H9 (cell line): Measurements from ENCODE around the gene KAT8. TPM values are rescaled to one million over a fixed set of nuclear protein-coding genes. Genes with fewer than 3 reads are reported as not detected.
A peak's percentile ranks its signal among the peaks of the same experiment; 100 is the strongest.

Experiments
- DNase-seq: peaks from one replicate; pipeline ENCODE4 v3.0.0-alpha.2; 2017
- H2AFZ ChIP-seq: one replicate; pipeline ENCODE4 v1.6.1; 2013; ENCODE audit warnings: mild to moderate bottlenecking, low read length, control low read depth, moderate library complexity
- H2AK5ac ChIP-seq: 2 replicates; pipeline ENCODE4 v1.6.1; 2013; ENCODE audit warnings: low read length, control low read depth, mixed read lengths; ENCODE audit not compliant: insufficient read length
- H2BK120ac ChIP-seq: one replicate; pipeline ENCODE4 v1.6.1; 2013; ENCODE audit warnings: low read depth, mild to moderate bottlenecking, low read length, control low read depth, inconsistent platforms; ENCODE audit not compliant: poor library complexity, severe bottlenecking
- H2BK12ac ChIP-seq: 2 replicates; pipeline ENCODE4 v1.6.1; 2013; ENCODE audit warnings: low read length, control low read depth, mixed read lengths, low read depth; ENCODE audit not compliant: insufficient read length
- H2BK15ac ChIP-seq: 2 replicates; pipeline ENCODE4 v1.6.1; 2013; ENCODE audit warnings: low read depth, low read length, control low read depth
- H2BK20ac ChIP-seq: one replicate; pipeline ENCODE4 v1.6.1; 2013; ENCODE audit warnings: low read depth, mild to moderate bottlenecking, low read length, control low read depth, inconsistent platforms; ENCODE audit not compliant: poor library complexity, severe bottlenecking
- H2BK5ac ChIP-seq: 2 replicates; pipeline ENCODE4 v1.6.1; 2013; ENCODE audit warnings: low read length, control low read depth, mixed read lengths; ENCODE audit not compliant: insufficient read length
- H3K14ac ChIP-seq: 2 replicates; pipeline ENCODE4 v1.6.1; 2013; ENCODE audit warnings: low read length, control low read depth; ENCODE audit not compliant: insufficient read depth
- H3K18ac ChIP-seq: 2 replicates; pipeline ENCODE4 v1.6.1; 2013; ENCODE audit warnings: low read depth, mild to moderate bottlenecking, mixed read lengths, low read length, control low read depth; ENCODE audit not compliant: insufficient read length
- H3K23ac ChIP-seq: 2 replicates; pipeline ENCODE4 v1.6.1; 2013; ENCODE audit warnings: low read length, control low read depth, mixed read lengths, low read depth; ENCODE audit not compliant: insufficient read length
- H3K23me2 ChIP-seq: 2 replicates; pipeline ENCODE4 v1.6.1; 2013; ENCODE audit warnings: low read depth, mild to moderate bottlenecking, mixed read lengths, low read length, control low read depth; ENCODE audit not compliant: insufficient read length, poor library complexity, severe bottlenecking
- H3K27ac ChIP-seq: 2 replicates; pipeline ENCODE4 v1.5.1; 2013; ENCODE audit warnings: low read length, control low read depth, mixed read lengths, low read depth; ENCODE audit not compliant: insufficient read length
- H3K27me3 ChIP-seq: 2 replicates; pipeline ENCODE4 v1.6.1; 2013; ENCODE audit warnings: low read length, control low read depth, inconsistent platforms; ENCODE audit not compliant: insufficient read depth
- H3K4ac ChIP-seq: 2 replicates; pipeline ENCODE4 v1.6.1; 2013; ENCODE audit warnings: low read depth, mild to moderate bottlenecking, control low read depth, inconsistent platforms, low read length, moderate library complexity
- H3K4me1 ChIP-seq: 2 replicates; pipeline ENCODE4 v1.6.1; 2013; ENCODE audit warnings: low read length, control low read depth, inconsistent platforms; ENCODE audit not compliant: insufficient read depth
- H3K4me2 ChIP-seq: 2 replicates; pipeline ENCODE4 v1.6.1; 2013; ENCODE audit warnings: low read length, control low read depth, mixed read lengths; ENCODE audit not compliant: insufficient read length, insufficient read depth
- H3K56ac ChIP-seq: 2 replicates; pipeline ENCODE4 v1.6.1; 2013; ENCODE audit warnings: low read depth, mild to moderate bottlenecking, mixed read lengths, low read length, control low read depth; ENCODE audit not compliant: insufficient read length
- H3K79me1 ChIP-seq: 2 replicates; pipeline ENCODE4 v1.6.1; 2013; ENCODE audit warnings: low read depth, mild to moderate bottlenecking, moderate library complexity, low read length, control low read depth, inconsistent platforms; ENCODE audit not compliant: insufficient read depth, poor library complexity, severe bottlenecking
- H3K79me2 ChIP-seq: 2 replicates; pipeline ENCODE4 v1.6.1; 2013; ENCODE audit warnings: low read length, control low read depth, inconsistent platforms; ENCODE audit not compliant: insufficient read depth
- H3K9ac ChIP-seq: 2 replicates; pipeline ENCODE4 v1.6.1; 2013; ENCODE audit warnings: low read length, control low read depth, mixed read lengths; ENCODE audit not compliant: insufficient read length; ENCODE audit errors: extremely low read depth
- H3K9me3 ChIP-seq: one replicate; pipeline ENCODE4 v1.6.1; 2013; ENCODE audit warnings: low read depth, low read length, inconsistent platforms; ENCODE audit not compliant: control insufficient read depth
- H3T11ph ChIP-seq: one replicate; pipeline ENCODE4 v1.6.1; 2013; ENCODE audit warnings: mild to moderate bottlenecking, low read length, control low read depth, inconsistent platforms
- H4K20me1 ChIP-seq: one replicate; pipeline ENCODE4 v1.6.1; 2013; ENCODE audit not compliant: control insufficient read depth, insufficient read length, insufficient read depth
- H4K5ac ChIP-seq: 2 replicates; pipeline ENCODE4 v1.6.1; 2013; ENCODE audit warnings: low read depth, mild to moderate bottlenecking, mixed read lengths, low read length, control low read depth; ENCODE audit not compliant: insufficient read length
- H4K8ac ChIP-seq: replicated peaks from 2 replicates; pipeline ENCODE4 v1.6.1; 2013; ENCODE audit warnings: low read length, control low read depth, mixed read lengths, low read depth; ENCODE audit not compliant: insufficient read length
- H4K91ac ChIP-seq: 2 replicates; pipeline ENCODE4 v1.6.1; 2013; ENCODE audit warnings: low read depth, mild to moderate bottlenecking, moderate library complexity, mixed read lengths, low read length, control low read depth; ENCODE audit not compliant: insufficient read length
- H3K27ac Mint-ChIP-seq, 3 experiments: 2 replicates in 2 of 3; 3 replicates in 1 of 3; pipeline ENCODE4 v1.8.0; 2020 to 2021; ENCODE audit warnings: mixed read lengths in 3 of 3, mild to moderate bottlenecking in 1 of 3, moderate library complexity in 1 of 3
- H3K27me3 Mint-ChIP-seq: 2 replicates; pipeline ENCODE4 v1.8.0; 2021; ENCODE audit warnings: low read depth, mild to moderate bottlenecking, moderate library complexity, mixed read lengths
- H3K36me3 Mint-ChIP-seq, 3 experiments: 2 replicates in 2 of 3; 3 replicates in 1 of 3; pipeline ENCODE4 v1.8.0; 2020 to 2021; ENCODE audit warnings: low read depth in 3 of 3, mixed read lengths in 3 of 3; ENCODE audit not compliant: insufficient read depth in 1 of 3
- H3K4me1 Mint-ChIP-seq, 2 experiments: 2 replicates each; pipeline ENCODE4 v1.8.0; 2020; ENCODE audit warnings: mixed read lengths in 2 of 2
- H3K4me3 Mint-ChIP-seq, 2 experiments: 2 replicates in 1 of 2; 3 replicates in 1 of 2; pipeline ENCODE4 v1.8.0; 2020 to 2021; ENCODE audit warnings: mild to moderate bottlenecking in 2 of 2, mixed read lengths in 2 of 2, moderate library complexity in 1 of 2
- H3K9me3 Mint-ChIP-seq, 2 experiments: 2 replicates in 1 of 2; 3 replicates in 1 of 2; pipeline ENCODE4 v1.8.0; 2020; ENCODE audit warnings: mild to moderate bottlenecking in 2 of 2, mixed read lengths in 2 of 2, moderate library complexity in 1 of 2
- WGBS: extraction: QIAGEN DNeasy Blood & Tissue Kit; methylation state at CpG from one replicate; pipeline ENCODE4 v1.1.7; 2013; ENCODE audit warnings: missing lambda C conversion rate, low lambda C conversion rate, mixed read lengths; ENCODE audit not compliant: insufficient read length; ENCODE audit errors: extremely low coverage; 5-methylcytosine and 5-hydroxymethylcytosine counted together
- total RNA-seq: library from RNA; stranded (reverse); gene quantifications from 2 replicates; pipeline ENCODE4 v1.2.1, GENCODE V29; 2021
- TF ChIP-seq, protein P1 (sequence below): fragments of 200-600 bp; sonication (generic); conservative IDR thresholded peaks from 3 replicates; pipeline ENCODE4 v1.8.0; 2021; ENCODE audit warnings: antibody characterized with exemption, mild to moderate bottlenecking

The KAT8 gene
- total RNA-seq, 1 experiment from 2014 or later: 52.1 TPM

DNA sequence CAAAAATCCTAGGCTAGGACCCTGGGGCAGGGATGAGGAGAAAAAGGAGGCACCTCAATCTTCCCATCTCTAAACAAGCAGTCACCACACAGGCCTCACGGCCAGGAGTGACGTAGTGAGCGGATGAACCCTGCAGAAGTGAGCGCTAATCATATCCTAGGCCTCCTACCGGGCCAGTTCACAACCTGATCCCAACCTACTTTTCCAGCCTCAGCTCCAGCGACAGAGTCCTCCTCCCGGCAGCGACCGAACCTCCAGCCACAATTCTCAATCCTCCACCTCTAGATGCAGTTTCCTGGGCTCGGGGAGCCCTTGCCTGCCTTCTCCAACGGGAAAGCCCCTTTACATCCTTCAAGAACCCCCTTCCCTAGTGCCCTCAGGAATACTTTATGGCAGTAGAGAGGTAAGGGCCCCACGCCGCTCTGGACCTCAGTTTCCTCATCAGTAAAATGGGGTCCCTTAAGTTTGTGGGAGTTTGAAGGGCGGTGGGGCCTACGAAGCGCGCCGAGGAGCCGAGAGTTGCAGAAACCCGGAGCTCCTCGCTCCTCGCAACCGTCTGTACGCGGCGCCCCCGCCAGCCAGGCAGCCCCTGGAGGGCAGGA is 44.8 kb upstream of the KAT8 start:
- H2AK5ac ChIP-seq: no peak overlapping the region
- peaks cover 7 to 16% (median 16%) of the 10 kb centered on the region in 3 experiments; a peak in 6 of 7 replicates for H3K36me3 Mint-ChIP-seq
- peaks cover 11% of the 10 kb centered on the region for H3K79me1 ChIP-seq
- H4K20me1 ChIP-seq: no peaks in the 10 kb centered on the region
- no peaks in the 10 kb centered on the region for H3K4me1 ChIP-seq
- H2BK5ac ChIP-seq: peak overlapping the region; percentile 87
- no peak overlapping the region for H3K27ac ChIP-seq
- H4K5ac ChIP-seq: peak overlapping the region; percentile 78
- no peak overlapping the region for H2BK15ac ChIP-seq
- TF ChIP-seq, protein P1, sequence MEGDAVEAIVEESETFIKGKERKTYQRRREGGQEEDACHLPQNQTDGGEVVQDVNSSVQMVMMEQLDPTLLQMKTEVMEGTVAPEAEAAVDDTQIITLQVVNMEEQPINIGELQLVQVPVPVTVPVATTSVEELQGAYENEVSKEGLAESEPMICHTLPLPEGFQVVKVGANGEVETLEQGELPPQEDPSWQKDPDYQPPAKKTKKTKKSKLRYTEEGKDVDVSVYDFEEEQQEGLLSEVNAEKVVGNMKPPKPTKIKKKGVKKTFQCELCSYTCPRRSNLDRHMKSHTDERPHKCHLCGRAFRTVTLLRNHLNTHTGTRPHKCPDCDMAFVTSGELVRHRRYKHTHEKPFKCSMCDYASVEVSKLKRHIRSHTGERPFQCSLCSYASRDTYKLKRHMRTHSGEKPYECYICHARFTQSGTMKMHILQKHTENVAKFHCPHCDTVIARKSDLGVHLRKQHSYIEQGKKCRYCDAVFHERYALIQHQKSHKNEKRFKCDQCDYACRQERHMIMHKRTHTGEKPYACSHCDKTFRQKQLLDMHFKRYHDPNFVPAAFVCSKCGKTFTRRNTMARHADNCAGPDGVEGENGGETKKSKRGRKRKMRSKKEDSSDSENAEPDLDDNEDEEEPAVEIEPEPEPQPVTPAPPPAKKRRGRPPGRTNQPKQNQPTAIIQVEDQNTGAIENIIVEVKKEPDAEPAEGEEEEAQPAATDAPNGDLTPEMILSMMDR: no peak
- H3K4me2 ChIP-seq: peak overlapping the region; percentile 89
- H4K8ac ChIP-seq: peak overlapping the region; percentile 64
- H3K23me2 ChIP-seq: peaks cover 9% of the 10 kb centered on the region
- peaks cover 23% of the 10 kb centered on the region; the same call in 1 of the 2 replicates for H3K79me2 ChIP-seq
- H3T11ph ChIP-seq: peak overlapping the region; percentile 26
- peak overlapping the region; percentile 96 for H3K18ac ChIP-seq
- H3K27me3 Mint-ChIP-seq: no peaks in the 10 kb centered on the region
- no peaks in the 10 kb centered on the region for H3K27me3 ChIP-seq
- H2BK120ac ChIP-seq: no peak overlapping the region
- H3K27ac Mint-ChIP-seq: peak overlapping the region; percentile 87 to 97 (median 94); a peak in 5 of 7 replicates
- DNase-seq: no peak
- H4K91ac ChIP-seq: peak overlapping the region; percentile 82
- no peak overlapping the region for H2BK12ac ChIP-seq
- no peak overlapping the region for H2BK20ac ChIP-seq
- H2AFZ ChIP-seq: peak overlapping the region; percentile 42
- H3K9me3 Mint-ChIP-seq: no peaks in the 10 kb centered on the region; a peak in 1 of 5 replicates
- peaks cover 16 to 20% of the 10 kb centered on the region in 2 experiments for H3K4me1 Mint-ChIP-seq
- H3K9me3 ChIP-seq: no peaks in the 10 kb centered on the region
- H3K4ac ChIP-seq: peak overlapping the region; percentile 63; the same call in 1 of the 2 replicates
- peak overlapping the region; percentile 92 for H3K9ac ChIP-seq
- no CpG with 5 or more reads among the region's 27 CpGs for WGBS
- H3K4me3 Mint-ChIP-seq: peak overlapping the region; percentile 92 to 93
- H3K14ac ChIP-seq: peak overlapping the region; percentile 98
- no peak overlapping the region for H3K56ac ChIP-seq
- no peak overlapping the region for H3K23ac ChIP-seq
